IMR-90 (cell line): ENCODE data around the gene STAU1. TPM values are rescaled to one million over a fixed set of nuclear protein-coding genes. Genes with fewer than 3 reads are reported as not detected.

Source experiments
- ATAC-seq: fragments of 200-7000 bp; cut with Tn5 transposase; 2 replicates; pipeline ENCODE4 v1.9.1; 2020; ENCODE audit warnings: low read depth, mild to moderate bottlenecking, moderate library complexity
- BruUV-seq: library from RNA; stranded (reverse); fragments of 400-500 nt; replicated peaks from 2 replicates; lab custom pipeline; 2021; lab: Mats Ljungman, UMichigan
- CTCF ChIA-PET: fragments of 300-600 bp; formaldehyde crosslinking; extraction: SDS; loops from one replicate; lab custom pipeline; 2021; ENCODE audit warnings: antibody characterized with exemption; lab: Yijun Ruan, JAX
- POLR2A ChIA-PET: fragments of 300-600 bp; sonication (Branson Sonifier 250); formaldehyde crosslinking; loops from one replicate; lab custom pipeline; 2022; ENCODE audit warnings: antibody characterized with exemption; ENCODE audit not compliant: unreplicated experiment; lab: Charles Lee
- DNase-seq: peaks from one replicate; pipeline ENCODE4 v3.0.0; 2013
- H2AFZ ChIP-seq: replicated peaks from 2 replicates; pipeline ENCODE3; 2013; ENCODE audit warnings: low read length, mild to moderate bottlenecking; ENCODE audit not compliant: poor library complexity
- H2AK5ac ChIP-seq: 2 replicates; pipeline ENCODE4 v1.6.1; 2013; ENCODE audit warnings: low read depth, low read length, inconsistent platforms
- H2AK9ac ChIP-seq: replicated peaks from 2 replicates; pipeline ENCODE3; 2013; ENCODE audit warnings: mild to moderate bottlenecking, low read depth, low read length, moderate library complexity; ENCODE audit not compliant: poor library complexity
- H2BK120ac ChIP-seq: 2 replicates; pipeline ENCODE4 v1.6.1; 2013; ENCODE audit warnings: low read depth, low read length, inconsistent platforms
- H2BK15ac ChIP-seq: 3 replicates; pipeline ENCODE4 v1.6.1; 2013; ENCODE audit warnings: low read depth, low read length, inconsistent platforms
- H2BK20ac ChIP-seq: 2 replicates; pipeline ENCODE4 v1.6.1; 2013; ENCODE audit warnings: low read depth, mild to moderate bottlenecking, inconsistent platforms, low read length, moderate library complexity
- H2BK5ac ChIP-seq: 2 replicates; pipeline ENCODE4 v1.6.1; 2013; ENCODE audit warnings: mild to moderate bottlenecking, low read depth, low read length, inconsistent platforms; ENCODE audit not compliant: poor library complexity, severe bottlenecking
- H3K14ac ChIP-seq: replicated peaks from 2 replicates; pipeline ENCODE4 v1.6.1; 2013; ENCODE audit warnings: low read depth, low read length, inconsistent platforms
- H3K18ac ChIP-seq: 2 replicates; pipeline ENCODE4 v1.6.1; 2013; ENCODE audit warnings: low read depth, low read length, control low read depth
- H3K23ac ChIP-seq: 2 replicates; pipeline ENCODE4 v1.6.1; 2013; ENCODE audit warnings: low read depth, low read length, inconsistent platforms
- H3K27ac ChIP-seq: 2 replicates; pipeline ENCODE4 v1.5.1; 2013; ENCODE audit warnings: mild to moderate bottlenecking, control low read depth, low read length; ENCODE audit not compliant: insufficient read depth
- H3K27me3 ChIP-seq: 2 replicates; pipeline ENCODE4 v1.6.1; 2013; ENCODE audit warnings: low read length; ENCODE audit not compliant: control insufficient read depth, insufficient read depth
- H3K36me3 ChIP-seq: 2 replicates; pipeline ENCODE4 v1.6.1; 2013; ENCODE audit warnings: low read length, mixed read lengths; ENCODE audit not compliant: control insufficient read depth, insufficient read depth
- H3K4ac ChIP-seq: 2 replicates; pipeline ENCODE4 v1.6.1; 2013; ENCODE audit warnings: low read depth, low read length, inconsistent platforms
- H3K4me1 ChIP-seq: 2 replicates; pipeline ENCODE4 v1.6.1; 2013; ENCODE audit warnings: low read length, mixed read lengths; ENCODE audit not compliant: control insufficient read depth, insufficient read depth
- H3K4me2 ChIP-seq: 2 replicates; pipeline ENCODE4 v1.6.1; 2013; ENCODE audit warnings: low read depth, mild to moderate bottlenecking, control low read depth, low read length, moderate library complexity
- H3K4me3 ChIP-seq: 2 replicates; pipeline ENCODE4 v1.5.1; 2013; ENCODE audit warnings: low read depth, mild to moderate bottlenecking, control low read depth, low read length, moderate library complexity; ENCODE audit not compliant: insufficient read depth
- H3K56ac ChIP-seq: 2 replicates; pipeline ENCODE4 v1.6.1; 2013; ENCODE audit warnings: low read length, inconsistent platforms; ENCODE audit not compliant: insufficient read depth; ENCODE audit errors: extremely low read depth
- H3K79me1 ChIP-seq, 2 experiments: 2 replicates each; pipeline ENCODE4 v1.6.1; 2013; ENCODE audit warnings: low read length in 2 of 2, inconsistent platforms in 1 of 2, low read depth in 1 of 2
- H3K9ac ChIP-seq: 2 replicates; pipeline ENCODE4 v1.6.1; 2013; ENCODE audit warnings: low read depth, low read length, control low read depth
- H3K9me1 ChIP-seq: 2 replicates; pipeline ENCODE4 v1.6.1; 2013; ENCODE audit warnings: low read length, inconsistent platforms; ENCODE audit not compliant: insufficient read depth
- H3K9me3 ChIP-seq: 2 replicates; pipeline ENCODE4 v1.6.1; 2013; ENCODE audit warnings: low read length; ENCODE audit not compliant: control insufficient read depth, insufficient read depth
- H4K20me1 ChIP-seq: 2 replicates; pipeline ENCODE4 v1.6.1; 2013; ENCODE audit warnings: low read length, inconsistent platforms; ENCODE audit not compliant: insufficient read depth
- H4K5ac ChIP-seq: 2 replicates; pipeline ENCODE4 v1.6.1; 2013; ENCODE audit warnings: mild to moderate bottlenecking, low read depth, low read length, control low read depth
- H4K8ac ChIP-seq, 2 experiments: 2 replicates each; pipeline ENCODE4 v1.6.1; 2013; ENCODE audit warnings: low read depth in 2 of 2, low read length in 2 of 2, control low read depth in 1 of 2, inconsistent platforms in 1 of 2
- H4K91ac ChIP-seq: 2 replicates; pipeline ENCODE4 v1.6.1; 2013; ENCODE audit warnings: low read depth, low read length, inconsistent platforms; ENCODE audit not compliant: insufficient read depth
- CHD1 ChIP-seq: IDR thresholded peaks from 2 replicates; pipeline ENCODE4 v1.6.1; 2012; ENCODE audit warnings: low read depth, low read length, improper control_type of control experiment
- ELK1 ChIP-seq: fragments of 150-350 bp; IDR thresholded peaks from 2 replicates; pipeline ENCODE4 v1.6.1; 2016; ENCODE audit warnings: low read depth, mild to moderate bottlenecking, low read length, moderate library complexity, borderline replicate concordance
- FOS ChIP-seq: fragments of 150-350 bp; IDR thresholded peaks from 2 replicates; pipeline ENCODE4 v1.6.1; 2016; ENCODE audit warnings: low read depth, low read length
- MAFK ChIP-seq: IDR thresholded peaks from 2 replicates; pipeline ENCODE4 v1.6.1; 2012; ENCODE audit warnings: low read depth, low read length, improper control_type of control experiment
- MAZ ChIP-seq: IDR thresholded peaks from 2 replicates; pipeline ENCODE4 v1.6.1; 2012; ENCODE audit warnings: low read depth, mild to moderate bottlenecking, low read length, improper control_type of control experiment, moderate library complexity, borderline replicate concordance
- MXI1 ChIP-seq: IDR thresholded peaks from 2 replicates; pipeline ENCODE4 v1.6.1; 2012; ENCODE audit warnings: low read depth, mild to moderate bottlenecking, low read length, moderate library complexity, borderline replicate concordance
- NFE2L2 ChIP-seq: fragments of 150-350 bp; IDR thresholded peaks from 2 replicates; pipeline ENCODE4 v1.6.1; 2016; ENCODE audit warnings: low read depth, mild to moderate bottlenecking, low read length
- RAD21 ChIP-seq: IDR thresholded peaks from 2 replicates; pipeline ENCODE4 v1.6.1; 2012; ENCODE audit warnings: low read length, improper control_type of control experiment
- SMC3 ChIP-seq: fragments of 150-350 bp; IDR thresholded peaks from 2 replicates; pipeline ENCODE4 v1.6.1; 2016; ENCODE audit warnings: low read depth, mild to moderate bottlenecking, antibody characterized with exemption, low read length, moderate library complexity
- WGBS, 2 experiments: methylation state at CpG; one replicate each; pipeline versions ENCODE4 v1.1.5 to v1.1.7; 2013; ENCODE audit warnings: missing lambda C conversion rate in 2 of 2; ENCODE audit not compliant: insufficient read length in 1 of 2; ENCODE audit errors: extremely low coverage in 2 of 2; 5-methylcytosine and 5-hydroxymethylcytosine counted together
- dilution Hi-C: fragments of 300-500 bp; cut with HindIII; formaldehyde crosslinking; loops from one replicate; pipeline ENCODE4 v1.14.3; 2018; ENCODE audit warnings: low sequenced_read_pairs; ENCODE audit not compliant: unreplicated experiment
- in situ Hi-C: fragments of 300-500 bp; cut with MboI; formaldehyde crosslinking; loops from 3 replicates; pipeline ENCODE4 v1.14.3; 2019; ENCODE audit warnings: low sequenced_read_pairs, inconsistent platforms, mixed read lengths
- intact Hi-C: fragments of 100-400 bp; cut with micrococcal nuclease; formaldehyde crosslinking; loops from 2 replicates; pipeline ENCODE4 v1.10.0; 2022
- polyA plus RNA-seq, 3 experiments: library from polyadenylated mRNA; depleted of rRNA; stranded (reverse); fragments of >200 nt; gene quantifications; 2 replicates each; pipeline ENCODE4 v1.2.3, GENCODE V29; 2012; ENCODE audit warnings: low replicate concordance in 1 of 3
- total RNA-seq: library from RNA; depleted of rRNA; stranded (reverse); fragments of >200 nt; gene quantifications from 2 replicates; pipeline ENCODE4 v1.2.3, GENCODE V29; 2012

Gene STAU1
- total and polyA plus RNA-seq, 2 of the 4 experiments (the other 2 are of a cell fraction), result 35.3 to 50.3 TPM

- H3K4me1 ChIP-seq, result no peaks in the 10 kb centered on the region
- H3K56ac ChIP-seq, result peak overlapping the region; percentile 39; the same call in 1 of the 2 replicates
- peak overlapping the region; percentile 75 for H3K4me3 ChIP-seq
- H3K9me3 ChIP-seq, result no peaks in the 10 kb centered on the region
- H2BK5ac ChIP-seq, result peak overlapping the region; percentile 72
- no peak overlapping the region for H4K91ac ChIP-seq
- no peak overlapping the region for H2BK120ac ChIP-seq
- ATAC-seq (no peak), DNase-seq (no peak)
- H2BK20ac ChIP-seq, result no peak overlapping the region
- 1% methylated on average over 9 of the region's 29 CpGs; no CpG with 5 or more reads in 1 of the 2 experiments for WGBS, 2 experiments
- peak overlapping the region; percentile 91 for H3K4me2 ChIP-seq
- H4K5ac ChIP-seq, result no peak overlapping the region
- H2AK9ac ChIP-seq, result peak overlapping the region; percentile 45
- peak overlapping the region; percentile 83 for H3K27ac ChIP-seq
- peak overlapping the region; percentile 7; the same call in 1 of the 2 replicates for H2AK5ac ChIP-seq
- H3K4ac ChIP-seq, result peak overlapping the region; percentile 12
- BruUV-seq, result no TSS peak
- no peaks in the 10 kb centered on the region for H3K36me3 ChIP-seq
- no peaks in the 10 kb centered on the region for H3K9me1 ChIP-seq
- TF ChIP-seq NFE2L2 (no peak), MAFK (no peak), RAD21 (no peak), CHD1 (no peak), MAZ (no peak), ELK1 (no peak), MXI1 (no peak), SMC3 (no peak), FOS (no peak)
- peaks cover 5 to 35% of the 10 kb centered on the region in 2 experiments; a peak in 3 of 4 replicates for H3K79me1 ChIP-seq
- peak overlapping the region; percentile 0 for H3K14ac ChIP-seq
- no peak overlapping the region for H2BK15ac ChIP-seq
- peak overlapping the region; percentile 9 for H3K23ac ChIP-seq
- in situ Hi-C loops, result no loop called here
- dilution Hi-C loops, result no loop called here
- no peaks in the 10 kb centered on the region for H3K27me3 ChIP-seq
- H3K18ac ChIP-seq, result no peak overlapping the region
- CTCF ChIA-PET, result interaction anchor here (0.5 to 1.2 kb wide), 3 partner anchors 12 to 30 kb away, joined by 3 to 5 read pairs (median 4); no protein-coding TSS in a partner anchor
- no peak overlapping the region for H4K8ac ChIP-seq
- intact Hi-C loops, result loop anchor here (1.0 to 10.0 kb wide), 4 partner anchors 21 to 380 kb away; partner anchors contain the start of gene PTGIS
- peak overlapping the region; percentile 85 for H3K9ac ChIP-seq
- peaks cover 46% of the 10 kb centered on the region for H4K20me1 ChIP-seq
- POLR2A ChIA-PET, result interaction anchor here (0.5 to 0.6 kb wide), 2 partner anchors 19 to 1541 kb away, joined by 5 read pairs; no protein-coding TSS in a partner anchor
- peak overlapping the region; percentile 89 for H2AFZ ChIP-seq
Observed at GRCh38 chr20:49187330-49187850, 744 bp downstream of the STAU1 start.
